NCI-H524 treated with DMSO at 0.1 percent for 48 hours (cell line): ENCODE results near the gene FECH.

ENCODE experiments used
- DNase-seq: peaks from one replicate; lab custom pipeline; 2025; lab: John Stamatoyannopoulos, UW

Gene FECH

DNA sequence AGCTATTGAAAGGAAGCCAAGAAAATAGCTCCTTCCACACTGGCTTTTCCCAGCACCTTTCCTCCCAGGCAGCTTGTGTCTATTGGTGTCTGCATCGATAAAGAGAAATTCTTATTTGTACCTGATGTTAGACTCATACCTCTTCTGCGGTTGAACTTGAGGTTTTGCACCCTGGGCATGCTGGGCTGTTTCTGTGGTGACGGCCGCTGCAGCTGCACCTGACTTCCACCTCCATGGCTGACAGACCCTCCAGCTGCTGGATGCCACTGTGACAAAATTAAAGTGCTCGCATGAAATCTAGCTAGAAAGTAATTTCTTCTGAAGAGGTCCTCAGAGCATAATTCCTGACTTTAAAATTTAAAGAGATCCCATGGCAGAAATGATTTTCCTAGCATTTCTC lies 6.6 kb downstream of the FECH start:
- DNase-seq, result no peak

DNA sequence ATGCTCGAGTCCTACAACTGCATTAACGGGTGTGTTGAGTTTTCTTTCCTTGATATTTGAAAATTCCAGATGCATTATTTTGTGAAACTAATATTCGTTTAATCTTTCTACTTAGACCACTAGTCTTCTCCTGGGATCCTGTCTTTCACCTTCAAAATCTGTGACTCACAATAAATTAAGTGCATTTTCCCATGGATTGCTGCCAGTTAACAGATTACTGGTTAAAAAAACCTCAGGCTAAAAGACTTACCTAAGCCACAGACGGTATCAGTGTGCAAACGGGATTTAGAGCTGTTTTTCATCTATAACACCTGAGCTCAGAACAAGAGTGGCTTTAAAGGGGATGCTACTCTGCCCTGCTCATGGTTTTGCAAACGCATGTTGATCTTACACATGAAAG lies 10.2 kb downstream of the FECH start:
- DNase-seq, result no peak

DNA sequence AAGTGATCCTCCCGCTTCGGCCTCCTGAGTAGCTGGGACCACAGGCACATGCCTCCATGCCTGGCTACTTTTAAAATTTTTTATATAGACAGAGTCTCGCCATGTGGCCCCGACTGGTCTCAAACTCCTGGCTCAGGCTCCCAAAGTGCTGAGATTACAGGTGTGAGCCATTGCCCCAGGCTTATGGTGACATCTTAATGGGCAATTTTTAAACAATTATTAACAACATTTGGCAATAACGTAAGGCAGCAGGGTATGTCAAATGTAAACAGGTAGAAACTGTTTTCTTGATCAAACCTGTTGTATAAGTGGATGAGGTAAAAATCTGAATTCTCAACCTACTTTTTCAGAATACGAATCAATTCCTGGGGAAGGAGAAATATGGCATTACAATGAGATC lies 11.0 kb downstream of the FECH start:
- DNase-seq, result no peak

DNA sequence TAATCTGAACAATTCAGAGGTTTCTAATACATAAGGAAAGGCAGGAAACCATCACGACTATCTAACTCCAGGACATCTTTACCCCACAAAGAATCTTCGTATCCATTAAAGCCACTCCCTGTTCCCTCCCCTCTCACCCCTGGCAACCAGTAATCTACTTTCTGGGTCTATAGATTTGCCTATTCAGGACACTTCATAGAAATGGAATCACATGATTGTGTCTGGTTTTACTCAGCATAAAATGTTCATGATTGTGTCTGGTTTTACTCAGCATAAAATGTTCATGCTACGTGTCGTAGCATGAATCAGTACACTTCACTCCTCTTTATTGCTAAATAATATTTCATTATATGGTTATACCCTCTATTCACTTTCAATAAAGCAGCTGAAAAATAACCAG lies 11.6 kb downstream of the FECH start:
- no peak for DNase-seq

DNA sequence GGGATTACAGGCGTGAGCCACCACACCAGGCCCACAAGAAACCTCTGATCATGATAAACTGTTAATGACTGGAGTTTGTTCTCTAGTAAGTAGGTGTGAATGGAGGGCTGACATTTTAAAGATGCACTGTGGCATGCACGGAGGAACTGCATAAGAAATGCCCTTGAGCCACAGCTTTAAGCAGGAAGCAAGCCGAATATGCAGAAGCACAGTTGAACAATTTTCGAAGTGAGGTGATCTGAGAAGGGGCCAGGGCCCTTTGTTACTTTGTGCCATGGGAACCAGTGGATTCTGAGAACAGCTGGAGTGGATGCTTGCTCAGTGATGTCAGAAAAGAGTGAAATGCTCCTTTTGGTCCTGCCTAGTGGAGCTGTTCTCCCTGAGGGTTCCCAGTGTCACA lies 16.3 kb downstream of the FECH start:
- DNase-seq, result no peak

DNA sequence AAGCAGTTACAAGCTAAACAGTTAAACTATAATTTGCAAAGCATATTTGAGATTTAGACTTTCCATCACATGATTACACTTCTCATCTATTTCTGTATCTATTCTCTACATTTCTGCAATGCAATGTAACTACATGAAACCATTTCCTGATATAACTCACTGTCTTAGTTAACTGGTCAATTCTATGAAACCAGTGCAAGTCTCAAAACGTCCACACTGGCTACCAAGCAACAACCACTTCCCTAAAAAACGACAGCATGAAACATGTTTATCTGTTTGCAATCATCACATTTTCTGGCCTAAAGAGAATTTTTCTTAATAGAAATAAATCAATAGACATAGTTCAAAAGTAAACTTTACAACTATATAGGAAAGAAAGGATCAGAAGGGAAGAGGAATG lies 17.4 kb downstream of the FECH start:
- DNase-seq, result no peak

DNA sequence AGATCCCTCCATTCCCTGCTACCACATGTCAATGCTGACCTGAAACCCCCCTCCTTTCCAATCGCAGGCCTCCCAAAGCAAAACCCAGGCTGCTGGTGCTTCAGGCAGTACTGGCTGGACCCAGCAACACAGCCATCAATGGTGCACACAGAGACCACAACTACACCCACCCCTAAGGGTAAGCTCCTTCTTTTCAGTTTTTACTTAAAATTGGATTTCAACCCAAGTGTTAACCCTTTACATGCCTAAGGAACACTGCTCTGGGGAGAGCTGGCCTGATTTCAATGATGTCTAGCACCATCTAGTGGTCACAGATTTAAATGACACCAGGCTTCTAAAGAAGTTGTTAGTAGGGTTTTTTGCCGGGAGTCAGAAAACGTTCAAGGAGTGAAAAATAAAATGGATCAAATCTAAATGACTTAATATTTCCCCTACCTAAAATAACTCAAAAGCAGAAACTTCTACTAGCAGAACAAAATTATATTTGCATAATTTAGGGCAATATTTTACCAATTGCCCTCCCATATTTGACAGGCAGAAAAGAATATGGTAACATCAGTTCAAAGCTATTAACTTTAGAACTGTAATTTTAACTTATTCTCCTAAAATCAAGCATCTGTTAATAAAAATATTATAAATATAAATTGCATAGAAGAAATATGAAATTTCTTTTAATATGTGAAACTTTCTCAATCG lies 24.6 kb downstream of the FECH start:
- DNase-seq, result peak; percentile 64

DNA sequence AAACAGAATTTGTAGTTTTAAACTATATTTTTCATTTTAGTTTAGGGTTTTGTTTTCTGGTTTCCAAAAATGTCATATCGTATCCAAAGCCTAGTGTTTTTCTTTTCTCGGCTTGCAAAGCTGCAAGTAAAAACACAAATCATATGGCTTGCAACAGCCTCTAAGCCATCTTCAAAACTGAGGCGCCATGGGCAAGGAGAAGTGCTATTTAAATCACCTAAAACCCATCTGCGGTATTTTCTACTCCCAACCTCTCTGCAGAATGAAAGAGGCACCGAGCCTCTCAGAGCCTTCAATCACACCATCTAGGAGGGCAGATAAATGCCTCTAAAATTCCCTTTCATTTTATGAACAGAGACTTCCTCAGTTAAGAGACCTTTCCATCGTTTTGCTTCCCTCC lies 25.2 kb downstream of the FECH start:
- no peak for DNase-seq

DNA sequence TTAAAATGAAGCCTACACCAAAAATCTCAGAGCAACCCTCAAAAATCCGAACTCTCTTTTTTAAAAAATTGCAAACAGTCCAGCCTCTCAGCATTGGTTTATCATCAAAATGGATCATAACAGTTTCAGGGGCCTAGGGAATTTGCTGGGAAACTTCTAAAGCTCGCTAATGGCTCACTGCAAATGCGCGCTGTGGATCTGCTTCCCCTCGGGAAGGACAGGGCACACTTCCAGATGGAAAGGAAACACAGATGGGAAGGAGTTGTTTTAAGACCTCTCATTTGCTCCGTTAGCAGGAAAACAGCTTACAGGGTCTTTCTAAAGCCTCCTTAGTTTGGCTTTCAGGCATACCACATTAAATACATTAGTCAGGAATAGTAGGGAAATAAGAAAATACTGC lies 27.2 kb downstream of the FECH start:
- no peak for DNase-seq

DNA sequence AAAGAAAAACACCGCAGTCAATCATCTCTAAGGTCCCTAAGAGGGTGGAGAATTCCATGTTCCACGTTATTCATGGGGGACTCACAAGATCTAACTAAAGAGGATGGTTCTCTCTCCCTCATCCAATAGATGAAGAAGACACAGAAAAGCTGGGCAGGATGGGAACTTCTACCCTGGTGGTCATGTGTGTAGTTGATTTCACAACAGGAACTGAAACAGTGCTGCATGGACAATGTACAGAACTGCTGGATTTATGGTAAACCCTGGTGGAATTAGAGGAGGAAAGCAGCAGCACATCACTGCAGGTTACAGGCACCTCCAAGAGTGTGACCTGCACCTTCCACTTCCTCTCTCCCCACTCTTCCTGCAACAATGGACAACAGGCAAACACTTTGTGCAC lies 31.4 kb downstream of the FECH start:
- DNase-seq, result no peak

DNA sequence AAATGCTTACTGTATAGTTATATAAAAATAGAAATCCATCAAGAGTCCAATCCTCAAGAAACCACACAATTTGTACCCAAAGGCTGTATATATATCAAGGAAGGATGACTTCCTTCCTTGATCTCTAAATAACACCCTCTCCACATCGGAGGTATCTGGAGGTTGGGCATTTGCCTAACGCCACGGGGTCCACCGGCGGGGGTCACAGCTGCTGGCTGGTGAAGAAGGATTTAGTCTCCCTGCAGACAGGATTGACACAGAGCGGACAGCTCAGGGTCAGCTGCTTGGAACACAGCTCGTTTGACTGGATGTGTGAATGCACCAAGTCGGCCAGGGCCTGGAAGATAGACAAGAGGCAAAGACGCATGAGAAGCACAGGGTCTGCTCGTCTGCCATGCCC lies 36.0 kb downstream of the FECH start:
- no peak for DNase-seq

DNA sequence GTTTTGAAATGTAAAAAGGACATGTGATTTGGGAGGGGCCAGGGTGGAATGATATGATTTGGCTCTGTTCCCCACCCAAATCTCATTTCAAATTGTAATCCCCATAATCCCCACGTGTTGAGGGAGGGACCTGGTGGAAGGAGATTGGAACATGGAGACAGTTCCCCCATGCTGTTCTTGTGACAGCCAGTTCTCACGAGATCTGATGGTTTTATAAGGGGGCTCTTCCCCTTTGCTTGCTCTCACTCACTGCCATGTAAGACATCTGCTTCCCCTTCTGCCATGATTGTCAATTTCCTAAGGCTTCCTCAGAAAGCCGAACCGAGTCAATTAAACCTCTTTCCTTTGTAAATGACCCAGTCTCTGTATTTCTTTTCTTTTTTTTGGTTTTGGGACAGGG lies 39.2 kb downstream of the FECH start:
- DNase-seq, result no peak

DNA sequence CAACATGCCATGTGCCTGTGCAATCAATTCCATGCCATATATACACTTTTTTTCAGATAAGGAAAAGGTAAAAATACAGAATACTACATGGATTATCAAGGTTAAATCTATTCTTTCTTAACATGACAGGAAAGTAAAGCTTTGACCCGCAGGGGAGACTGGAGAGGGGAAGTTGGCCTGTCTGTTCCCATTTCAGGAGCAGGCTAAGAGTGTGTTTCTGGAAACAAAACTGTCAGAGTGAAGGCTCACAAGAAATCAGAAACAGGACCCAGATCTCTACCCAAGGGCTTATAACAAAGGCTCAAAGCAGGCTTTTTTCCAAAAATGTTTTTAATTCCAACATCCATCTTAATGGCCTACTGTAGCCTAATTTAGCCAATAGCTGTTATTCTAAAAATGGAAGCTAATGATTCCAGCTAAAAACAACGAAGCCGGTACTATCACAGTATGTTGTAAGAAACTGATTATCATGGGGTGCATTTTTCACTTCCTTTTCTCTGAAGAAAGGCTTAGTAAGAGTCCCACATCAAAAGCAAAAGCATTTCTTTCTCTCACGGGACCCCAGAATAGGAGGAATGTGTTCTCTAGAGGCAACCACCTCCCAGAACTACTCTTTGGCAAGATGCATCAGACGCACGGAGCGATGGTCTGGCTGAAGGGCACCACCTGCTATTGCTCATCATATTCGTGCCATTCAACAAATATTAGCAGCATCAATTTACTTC lies 41.4 kb downstream of the FECH start:
- no peak for DNase-seq

DNA sequence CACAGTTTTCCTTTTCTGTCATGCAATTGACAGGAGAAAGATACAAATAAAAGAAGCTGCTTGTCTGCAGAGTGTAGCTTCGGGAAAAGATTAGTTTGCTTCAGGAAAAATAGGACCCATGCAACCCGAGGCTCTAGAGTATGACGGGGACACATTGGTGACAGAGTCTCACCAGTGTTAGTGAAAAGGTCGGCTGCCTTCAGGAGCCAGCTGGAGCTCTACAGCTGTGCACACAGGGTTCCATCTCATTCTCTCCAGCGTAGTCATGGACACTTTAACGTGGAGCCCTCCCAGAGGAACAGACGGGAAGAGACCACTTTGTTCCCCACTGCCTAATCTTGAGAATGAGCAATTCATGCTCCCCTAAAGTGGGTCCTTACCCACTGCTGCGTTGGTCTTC lies 42.9 kb downstream of the FECH start:
- DNase-seq, result peak; percentile 34

DNA sequence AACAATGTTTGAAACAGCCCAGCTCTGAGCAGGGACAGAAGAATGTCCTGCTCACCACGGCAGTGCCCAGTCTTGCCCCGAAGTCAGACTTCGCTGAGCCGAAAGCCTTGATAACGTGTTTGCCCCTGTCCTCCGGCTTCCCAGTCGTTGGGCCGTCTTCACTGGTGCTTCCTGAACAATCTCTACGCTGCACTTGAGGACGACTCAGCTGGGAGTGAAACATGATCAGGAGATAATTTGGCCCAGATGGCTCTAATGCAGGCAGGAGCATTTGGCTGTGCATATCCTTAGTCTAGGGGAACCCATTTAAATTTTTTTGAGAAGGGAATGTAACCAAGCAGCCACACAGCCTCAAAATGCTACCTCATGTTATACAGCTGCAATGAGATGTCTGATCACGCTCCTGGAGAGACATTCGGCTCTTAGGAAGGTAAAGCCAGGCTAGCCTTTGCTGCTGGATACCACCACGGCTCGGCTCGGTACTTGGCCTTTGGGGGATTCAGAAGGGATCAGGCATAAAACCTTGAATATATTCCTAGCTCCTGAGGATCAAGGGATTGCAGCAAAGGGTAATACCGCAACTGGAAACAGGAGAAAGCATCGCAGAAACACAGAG lies 43.6 kb downstream of the FECH start:
- peak; percentile 78 for DNase-seq

DNA sequence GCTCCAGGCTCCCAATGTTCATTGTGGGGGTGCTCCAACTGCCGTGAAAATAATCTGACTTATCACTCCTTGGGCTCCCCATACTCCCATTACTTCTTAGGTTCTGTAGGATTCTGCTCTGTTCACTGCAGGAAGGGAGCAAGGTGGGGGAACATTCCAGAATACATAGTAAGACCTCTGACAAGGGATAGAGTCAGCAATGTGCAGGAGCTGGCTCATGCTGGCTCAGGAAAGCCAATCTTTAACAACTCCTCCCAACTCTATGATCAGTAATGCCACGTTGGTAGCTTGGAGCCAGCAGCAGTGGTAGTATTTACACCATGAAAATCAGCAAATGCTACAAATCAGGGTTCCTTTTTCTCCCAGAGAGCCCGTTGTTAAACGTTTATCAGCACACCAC lies 44.4 kb downstream of the FECH start:
- no peak for DNase-seq

DNA sequence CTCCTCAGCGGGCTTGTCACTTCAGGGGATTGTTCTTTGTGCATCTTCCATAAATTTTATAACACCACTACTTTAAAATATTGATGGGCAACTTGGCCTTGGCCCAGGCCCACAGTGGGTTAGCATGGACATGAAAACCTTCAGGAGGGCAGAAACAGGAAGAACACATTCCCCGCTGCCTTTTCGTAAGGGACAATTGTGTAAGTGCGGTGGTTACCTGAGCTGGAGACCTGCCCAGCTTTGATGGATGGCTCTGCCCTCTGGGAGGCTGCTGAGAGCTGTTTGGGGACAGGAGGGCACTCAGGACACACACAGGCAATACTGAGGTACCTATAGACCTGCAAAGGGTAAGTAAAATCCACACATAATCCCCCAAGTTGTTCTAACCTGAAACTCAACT lies 46.8 kb downstream of the FECH start:
- no peak for DNase-seq

DNA sequence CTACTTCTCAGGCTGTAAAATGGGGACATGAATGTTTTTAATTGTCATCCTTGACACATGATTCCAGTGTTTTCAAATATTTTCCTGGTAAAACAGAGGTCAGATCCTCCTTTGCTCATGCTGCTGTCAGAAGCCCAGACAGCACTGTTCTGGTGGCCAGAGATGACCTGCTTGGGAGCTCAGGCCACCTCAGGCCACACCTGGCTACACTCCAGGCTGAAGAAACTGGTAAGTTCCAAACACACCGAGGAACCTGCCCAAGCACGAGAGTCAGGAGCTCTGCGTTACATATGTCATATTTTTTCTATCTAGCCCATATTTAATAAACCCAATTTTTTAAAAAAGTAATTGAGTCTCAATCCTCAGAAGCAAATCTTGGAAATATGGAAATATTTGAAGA lies 47.9 kb downstream of the FECH start:
- DNase-seq, result no peak

DNA sequence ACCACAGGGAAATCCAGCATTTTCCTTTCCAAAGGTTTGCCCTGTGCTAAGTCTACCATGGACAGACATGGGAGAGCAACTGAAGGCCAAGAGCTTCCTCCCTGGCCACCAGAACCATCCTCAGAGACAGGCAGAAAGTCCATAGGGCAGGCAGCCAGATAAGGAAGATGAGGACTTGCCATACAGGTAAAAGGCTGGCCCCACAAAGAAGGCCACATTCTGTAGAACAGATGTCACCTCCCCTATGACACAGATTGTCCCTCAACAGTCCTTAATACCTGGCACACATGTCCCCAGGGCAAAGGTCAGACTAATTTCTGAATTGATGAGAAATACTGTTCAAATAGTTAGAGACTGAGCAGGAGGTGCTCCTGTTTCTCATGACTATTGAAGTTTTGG lies 52.0 kb downstream of the FECH start:
- DNase-seq, result no peak

DNA sequence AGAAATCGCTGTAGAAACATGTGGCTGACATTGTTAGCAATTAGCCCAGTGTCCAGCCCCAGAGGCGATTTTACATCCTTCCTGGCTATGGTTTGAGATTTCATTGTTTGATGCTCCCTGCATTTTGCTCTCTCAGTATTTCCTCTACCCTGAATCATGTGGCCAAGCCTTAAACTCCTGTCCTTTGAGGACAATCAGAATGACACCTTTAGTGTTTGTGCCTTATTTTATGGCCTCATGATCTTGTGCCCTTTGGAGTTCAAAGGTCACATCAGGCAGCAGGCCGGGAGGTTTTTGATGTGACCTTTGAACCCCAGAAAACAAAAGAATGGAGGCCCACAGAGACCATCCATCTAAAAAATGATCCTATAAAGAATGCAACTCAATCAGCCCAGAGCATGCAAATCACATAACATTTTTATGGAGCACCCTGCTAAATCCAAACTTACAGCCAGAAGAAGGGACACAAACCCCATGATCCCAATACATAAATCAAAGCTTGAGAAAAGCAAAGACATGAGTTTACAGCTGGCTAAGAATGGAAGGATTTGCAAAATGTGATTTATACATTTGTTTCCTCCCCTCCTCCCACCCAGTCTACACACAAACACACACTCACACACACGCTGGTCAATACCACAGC lies 52.5 kb downstream of the FECH start:
- no peak for DNase-seq

DNA sequence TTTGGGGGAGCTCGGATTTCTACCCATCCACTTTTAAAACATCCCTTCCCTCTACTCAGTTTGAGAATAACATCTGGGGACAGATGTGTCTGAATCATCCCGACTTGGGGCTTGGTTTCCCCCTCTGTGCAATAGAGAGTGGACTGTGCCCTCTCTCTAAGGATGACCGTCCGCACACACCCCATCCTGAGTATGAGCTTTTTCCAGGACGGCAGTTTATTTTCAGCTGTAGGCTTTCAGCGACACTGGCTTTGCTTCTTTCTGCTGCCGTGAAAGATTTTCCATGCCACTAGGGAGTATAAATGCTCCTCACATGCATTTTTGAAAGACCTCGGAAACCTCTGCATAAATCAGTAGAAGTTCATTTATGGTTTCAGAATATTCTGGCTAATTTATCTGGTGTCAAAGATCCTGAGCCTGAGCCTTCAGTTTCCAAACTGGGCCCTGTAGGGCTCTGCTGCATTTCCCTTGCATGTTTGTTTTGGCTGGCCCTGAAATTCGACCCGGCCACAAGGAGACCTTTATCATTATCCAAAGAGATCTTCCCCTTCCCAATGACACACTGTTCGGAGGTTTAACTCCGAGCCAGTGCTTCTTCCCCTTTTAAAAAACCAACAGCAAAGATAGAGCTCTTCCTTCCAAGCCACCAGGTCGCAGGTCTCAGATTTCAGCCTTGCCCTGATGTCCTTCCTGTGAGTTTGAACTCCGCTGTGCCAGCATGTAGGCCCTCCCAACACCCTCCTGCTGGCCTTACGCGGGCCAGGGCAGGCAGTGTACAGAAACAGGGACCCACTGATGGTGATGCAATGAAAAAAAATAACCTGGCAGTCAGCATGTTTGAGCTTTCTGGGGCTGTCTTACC lies 53.3 kb downstream of the FECH start:
- no peak for DNase-seq

DNA sequence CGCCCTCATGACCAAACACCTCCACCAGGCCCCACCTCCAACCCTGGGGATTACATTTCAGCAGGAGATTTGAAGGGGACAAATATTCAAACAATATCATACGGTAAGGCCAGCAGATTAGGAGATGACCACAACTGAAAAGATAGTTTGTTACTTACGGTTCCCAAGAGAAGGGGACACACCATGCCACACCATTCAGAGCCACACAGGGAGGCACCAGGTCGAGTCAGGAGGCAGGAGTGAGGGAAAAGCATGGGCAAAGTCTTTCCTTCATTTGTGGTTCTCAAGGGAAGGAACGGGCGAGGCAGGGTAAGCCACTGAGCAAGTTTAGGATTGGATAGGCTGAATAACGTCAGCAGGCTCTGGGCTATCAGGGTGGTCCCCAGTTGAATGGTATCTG lies 57.4 kb downstream of the FECH start:
- DNase-seq, result no peak
